GM12878 (cell line): ENCODE data around the gene VWA8. TPM values are rescaled to one million over a fixed set of nuclear protein-coding genes. Genes with fewer than 3 reads are reported as not detected.

Experiments
- DPF2 ChIP-seq: fragments of 450-650 bp; IDR thresholded peaks from 2 replicates; pipeline ENCODE4 v1.6.1; 2017; ENCODE audit warnings: mild to moderate bottlenecking
- ETV6 ChIP-seq, 2 experiments: fragments of 450-650 bp in 1 of 2; IDR thresholded peaks in 1 of 2; conservative IDR thresholded peaks in 1 of 2; 2 replicates each; pipeline ENCODE4 v1.6.1; 2014; ENCODE audit warnings: antibody characterized with exemption in 1 of 2, borderline replicate concordance in 1 of 2, low read depth in 1 of 2, mild to moderate bottlenecking in 1 of 2, moderate library complexity in 1 of 2
- HDAC6 ChIP-seq: fragments of 200-600 bp; sonication (generic); IDR thresholded peaks from one replicate; pipeline ENCODE4 v1.8.0; 2017; ENCODE audit warnings: antibody characterized with exemption; ENCODE audit not compliant: unreplicated experiment
- IKZF2 ChIP-seq, 2 experiments: fragments of 450-650 bp; IDR thresholded peaks; 2 replicates each; pipeline ENCODE4 v1.6.1; 2017; ENCODE audit warnings: mild to moderate bottlenecking in 2 of 2, moderate library complexity in 2 of 2
- KDM1A ChIP-seq: fragments of 200-600 bp; sonication (generic); IDR thresholded peaks from 2 replicates; pipeline ENCODE4 v1.6.1; 2016; ENCODE audit warnings: borderline replicate concordance
- KLF5 ChIP-seq: fragments of 450-650 bp; IDR thresholded peaks from 2 replicates; pipeline ENCODE4 v1.6.1; 2014; ENCODE audit warnings: mild to moderate bottlenecking; ENCODE audit not compliant: partially characterized antibody
- MTA2 ChIP-seq: fragments of 450-650 bp; IDR thresholded peaks from 2 replicates; pipeline ENCODE4 v1.6.1; 2016; ENCODE audit warnings: low read depth, mild to moderate bottlenecking, moderate library complexity
- MTA3 ChIP-seq: IDR thresholded peaks from 2 replicates; pipeline ENCODE4 v1.6.1; 2012; ENCODE audit warnings: low read length, inconsistent platforms, borderline replicate concordance
- NR2C1 ChIP-seq: fragments of 450-650 bp; IDR thresholded peaks from 2 replicates; pipeline ENCODE4 v1.6.1; 2017; ENCODE audit warnings: antibody characterized with exemption, mild to moderate bottlenecking, moderate library complexity
- SMC3 ChIP-seq: IDR thresholded peaks from 2 replicates; pipeline ENCODE4 v1.6.1; 2011; ENCODE audit warnings: low read length, improper control_type of control experiment, borderline replicate concordance
- SREBF1 ChIP-seq: IDR thresholded peaks from 2 replicates; pipeline ENCODE4 v1.6.1; 2012; ENCODE audit warnings: mild to moderate bottlenecking, low read length
- STAT3 ChIP-seq: IDR thresholded peaks from 2 replicates; pipeline ENCODE4 v1.6.1; 2011; ENCODE audit warnings: low read depth, low read length, improper control_type of control experiment
- USF2 ChIP-seq: IDR thresholded peaks from 2 replicates; pipeline ENCODE4 v1.6.1; 2011; ENCODE audit warnings: low read depth, low read length, improper control_type of control experiment, borderline replicate concordance
- ZBED1 ChIP-seq: IDR thresholded peaks from 2 replicates; pipeline ENCODE4 v1.6.1; 2016; ENCODE audit warnings: borderline replicate concordance
- ZNF592 ChIP-seq: fragments of 450-650 bp; IDR thresholded peaks from 2 replicates; pipeline ENCODE4 v1.6.1; 2017; ENCODE audit warnings: mild to moderate bottlenecking, moderate library complexity
- polyA plus RNA-seq, 11 experiments: library from polyadenylated mRNA; depleted of rRNA in 4 of 11; unstranded in 6 of 11; stranded (reverse) in 5 of 11; fragments of >200 nt; fragmentation: Nextera tagmentation in 4 of 11; fragmentation: Illumina TruSeq in 1 of 11; extraction: Ambion mirVana in 4 of 11; extraction: Trizol in 1 of 11; gene quantifications; 1 replicate in 1 of 11; 2 replicates in 10 of 11; pipeline versions ENCODE4 v1.2.1 to v1.2.3, GENCODE V29; 2011 to 2016; ENCODE audit warnings: inconsistent platforms in 2 of 11, missing spikeins in 2 of 11, low read depth in 1 of 11
- total RNA-seq, 4 experiments: library from RNA; depleted of rRNA in 3 of 4; stranded (reverse); fragments of >200 nt in 3 of 4; fragmentation: Illumina TruSeq in 1 of 4; extraction: Trizol in 1 of 4; gene quantifications; 2 replicates each; pipeline versions ENCODE4 v1.2.1 to v1.2.3, GENCODE V29; 2013 to 2021
- TF ChIP-seq, protein P1 (sequence below): IDR thresholded peaks from 2 replicates; pipeline ENCODE4 v1.6.1; 2011; ENCODE audit warnings: mild to moderate bottlenecking, low read depth, low read length, moderate library complexity; ENCODE audit not compliant: insufficient replicate concordance
- TF ChIP-seq, protein P2 (sequence below): IDR thresholded peaks from 2 replicates; pipeline ENCODE4 v1.6.1; 2012; ENCODE audit warnings: low read depth, low read length, improper control_type of control experiment
- TF ChIP-seq, protein P3 (sequence below): fragments of 450-650 bp; IDR thresholded peaks from 2 replicates; pipeline ENCODE4 v1.6.1; 2018; ENCODE audit warnings: mild to moderate bottlenecking, low read depth, moderate library complexity; ENCODE audit not compliant: partially characterized antibody

The VWA8 gene
- total and polyA plus RNA-seq, 10 of the 15 experiments (the other 5 are each of a cell fraction or from before 2014, with no cell fraction given): 3.0 to 21.8 (median 13.5) TPM

GRCh38 chr13:41960637-41961465, at the start of gene VWA8 (continued):
- no peak for TF ChIP-seq KDM1A
- TF ChIP-seq SMC3: no peak; the same call in 1 of the 2 replicates
- TF ChIP-seq, protein P1, sequence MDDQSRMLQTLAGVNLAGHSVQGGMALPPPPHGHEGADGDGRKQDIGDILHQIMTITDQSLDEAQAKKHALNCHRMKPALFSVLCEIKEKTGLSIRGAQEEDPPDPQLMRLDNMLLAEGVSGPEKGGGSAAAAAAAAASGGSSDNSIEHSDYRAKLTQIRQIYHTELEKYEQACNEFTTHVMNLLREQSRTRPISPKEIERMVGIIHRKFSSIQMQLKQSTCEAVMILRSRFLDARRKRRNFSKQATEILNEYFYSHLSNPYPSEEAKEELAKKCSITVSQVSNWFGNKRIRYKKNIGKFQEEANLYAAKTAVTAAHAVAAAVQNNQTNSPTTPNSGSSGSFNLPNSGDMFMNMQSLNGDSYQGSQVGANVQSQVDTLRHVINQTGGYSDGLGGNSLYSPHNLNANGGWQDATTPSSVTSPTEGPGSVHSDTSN: no peak
- no peak for TF ChIP-seq SREBF1
- peak; percentile 61 for TF ChIP-seq KLF5
- peak; percentile 26 for TF ChIP-seq HDAC6
- peak; percentile 36 to 46 for TF ChIP-seq IKZF2 (IDR thresholded peaks at IDR 0.05)
- TF ChIP-seq USF2: no peak
- TF ChIP-seq NR2C1: peak; percentile 43
- TF ChIP-seq MTA2: no peak
- TF ChIP-seq MTA3: no peak
- peak; percentile 68; the same call in 1 of the 2 replicates for TF ChIP-seq DPF2
- TF ChIP-seq STAT3: no peak
- no peak for TF ChIP-seq ETV6 (conservative IDR thresholded peaks at IDR 0.05 in 1 of 2, IDR thresholded peaks at IDR 0.05 in 1 of 2; ENCODE audit: borderline replicate concordance in 1 of 2, low read depth in 1 of 2)
- TF ChIP-seq ZNF592: no peak
- TF ChIP-seq, protein P2, sequence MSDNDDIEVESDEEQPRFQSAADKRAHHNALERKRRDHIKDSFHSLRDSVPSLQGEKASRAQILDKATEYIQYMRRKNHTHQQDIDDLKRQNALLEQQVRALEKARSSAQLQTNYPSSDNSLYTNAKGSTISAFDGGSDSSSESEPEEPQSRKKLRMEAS: no peak
- TF ChIP-seq, protein P3, sequence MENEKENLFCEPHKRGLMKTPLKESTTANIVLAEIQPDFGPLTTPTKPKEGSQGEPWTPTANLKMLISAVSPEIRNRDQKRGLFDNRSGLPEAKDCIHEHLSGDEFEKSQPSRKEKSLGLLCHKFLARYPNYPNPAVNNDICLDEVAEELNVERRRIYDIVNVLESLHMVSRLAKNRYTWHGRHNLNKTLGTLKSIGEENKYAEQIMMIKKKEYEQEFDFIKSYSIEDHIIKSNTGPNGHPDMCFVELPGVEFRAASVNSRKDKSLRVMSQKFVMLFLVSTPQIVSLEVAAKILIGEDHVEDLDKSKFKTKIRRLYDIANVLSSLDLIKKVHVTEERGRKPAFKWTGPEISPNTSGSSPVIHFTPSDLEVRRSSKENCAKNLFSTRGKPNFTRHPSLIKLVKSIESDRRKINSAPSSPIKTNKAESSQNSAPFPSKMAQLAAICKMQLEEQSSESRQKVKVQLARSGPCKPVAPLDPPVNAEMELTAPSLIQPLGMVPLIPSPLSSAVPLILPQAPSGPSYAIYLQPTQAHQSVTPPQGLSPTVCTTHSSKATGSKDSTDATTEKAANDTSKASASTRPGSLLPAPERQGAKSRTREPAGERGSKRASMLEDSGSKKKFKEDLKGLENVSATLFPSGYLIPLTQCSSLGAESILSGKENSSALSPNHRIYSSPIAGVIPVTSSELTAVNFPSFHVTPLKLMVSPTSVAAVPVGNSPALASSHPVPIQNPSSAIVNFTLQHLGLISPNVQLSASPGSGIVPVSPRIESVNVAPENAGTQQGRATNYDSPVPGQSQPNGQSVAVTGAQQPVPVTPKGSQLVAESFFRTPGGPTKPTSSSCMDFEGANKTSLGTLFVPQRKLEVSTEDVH: no peak
- TF ChIP-seq ZBED1: no peak
